Activated CD8-positive, alpha-beta memory T cell treated with anti-CD3 and anti-CD28 coated beads, Interleukin-2, amount 50 U/mL, for 48 hours (primary cell): ENCODE data around the gene AK8.

ENCODE experiments used
- DNase-seq: peaks from one replicate; pipeline ENCODE4 v3.0.0-alpha.2; 2020

AK8 gene

GRCh38 chr9:132887181-132888120 is 9.4 kb upstream of the AK8 start:
- DNase-seq: no peak

- DNase-seq: no peak
Measured at GRCh38 chr9:132886334-132886725, 8.2 kb upstream of the AK8 start.

GRCh38 chr9:132885720-132886333 is 7.7 kb upstream of the AK8 start:
- no peak for DNase-seq

GRCh38 chr9:132883349-132884294 is 5.5 kb upstream of the AK8 start:
- no peak for DNase-seq

- no peak for DNase-seq
Measured at GRCh38 chr9:132882616-132883015, 4.5 kb upstream of the AK8 start.

GRCh38 chr9:132881826-132882225 is 3.7 kb upstream of the AK8 start:
- no peak for DNase-seq

GRCh38 chr9:132880324-132880661 is 2.2 kb upstream of the AK8 start:
- DNase-seq: no peak

GRCh38 chr9:132879457-132880323 is 1.6 kb upstream of the AK8 start:
- no peak for DNase-seq

- peak; percentile 67 for DNase-seq
Measured at GRCh38 chr9:132878695-132879456, 792 bp upstream of the AK8 start, which contains the start of gene SPACA9. Gene SPACA9 (plus strand): TSS chr9:132878898. CDS start chr9:132883948, 5,050 bp downstream.

- DNase-seq: no peak
Measured at GRCh38 chr9:132877458-132877823, 643 bp downstream of the AK8 start.

GRCh38 chr9:132876849-132877248 is 1.2 kb downstream of the AK8 start:
- DNase-seq: no peak

- no peak for DNase-seq
Measured at GRCh38 chr9:132875159-132875558, 2.9 kb downstream of the AK8 start.

GRCh38 chr9:132873403-132873802 is 4.7 kb downstream of the AK8 start:
- DNase-seq: no peak

- no peak for DNase-seq
Measured at GRCh38 chr9:132869266-132869665, 8.8 kb downstream of the AK8 start.

- DNase-seq: no peak
Measured at GRCh38 chr9:132866898-132867297, 11.2 kb downstream of the AK8 start.

- no peak for DNase-seq
Measured at GRCh38 chr9:132864691-132865090, 13.4 kb downstream of the AK8 start.

GRCh38 chr9:132864277-132864676 is 13.8 kb downstream of the AK8 start:
- no peak for DNase-seq

- no peak for DNase-seq
Measured at GRCh38 chr9:132863096-132863495, 15.0 kb downstream of the AK8 start.

GRCh38 chr9:132862533-132862932 is 15.6 kb downstream of the AK8 start:
- no peak for DNase-seq

GRCh38 chr9:132861666-132862065 is 16.4 kb downstream of the AK8 start:
- no peak for DNase-seq

- no peak for DNase-seq
Measured at GRCh38 chr9:132858751-132859150, 19.3 kb downstream of the AK8 start.
